Stimulated activated CD4-positive, alpha-beta T cell treated with anti-CD3 and anti-CD28 coated beads, Interleukin-4, amount 100 ng/mL, for 4 hours (primary cell): Measurements from ENCODE around the gene SIRT7.
"Not testable (repeated sequence)": the region's sequence is repeated elsewhere in the genome, so short reads cannot be mapped to it uniquely, and the experiment has no call there.

ENCODE experiments used
- DNase-seq, 2 experiments: peaks; one replicate each; pipeline ENCODE4 v3.0.0-alpha.2; 2020

Gene SIRT7

GRCh38 chr17:81918832-81919545 is 1.0 kb upstream of the SIRT7 start:
- no peak for DNase-seq

GRCh38 chr17:81918333-81918669 is 325 bp upstream of the SIRT7 start:
- DNase-seq, result not testable (repeated sequence)

- DNase-seq, result no peak
Observed at GRCh38 chr17:81916234-81917001, 1.6 kb downstream of the SIRT7 start.

GRCh38 chr17:81915331-81915730 is 2.6 kb downstream of the SIRT7 start:
- DNase-seq, result no peak

GRCh38 chr17:81914103-81914850 is 3.7 kb downstream of the SIRT7 start:
- DNase-seq, result no peak

- no peak for DNase-seq
Observed at GRCh38 chr17:81913394-81914102, 4.4 kb downstream of the SIRT7 start.

- no peak for DNase-seq
Observed at GRCh38 chr17:81912441-81913309, 5.3 kb downstream of the SIRT7 start.

- DNase-seq, result no peak
Observed at GRCh38 chr17:81911969-81912368, 6.0 kb downstream of the SIRT7 start.

GRCh38 chr17:81911277-81911961 is 6.6 kb downstream of the SIRT7 start, which contains the start of gene PCYT2:
TSS of gene PCYT2 (minus strand) at chr17:81911399. CDS start at chr17:81911355, 44 bp downstream.
- peak; percentile 93 to 94 for DNase-seq

- DNase-seq, result peak in 1 of 2 experiments; percentile 9
Observed at GRCh38 chr17:81910840-81911276, 7.1 kb downstream of the SIRT7 start.

- DNase-seq, result no peak
Observed at GRCh38 chr17:81909966-81910839, 7.8 kb downstream of the SIRT7 start.

- no peak for DNase-seq
Observed at GRCh38 chr17:81909231-81909630, 8.7 kb downstream of the SIRT7 start.

GRCh38 chr17:81908793-81909192 is 9.2 kb downstream of the SIRT7 start:
- DNase-seq, result no peak

- no peak for DNase-seq
Observed at GRCh38 chr17:81907219-81908145, 10.5 kb downstream of the SIRT7 start.

- DNase-seq, result no peak
Observed at GRCh38 chr17:81906476-81907218, 11.3 kb downstream of the SIRT7 start.

GRCh38 chr17:81905993-81906392 is 12.0 kb downstream of the SIRT7 start:
- no peak for DNase-seq

- DNase-seq, result no peak
Observed at GRCh38 chr17:81905424-81905875, 12.5 kb downstream of the SIRT7 start.
